Activated naive CD4-positive, alpha-beta T cell treated with anti-CD3 and anti-CD28 coated beads, Interleukin-2, amount 50 U/mL, for 72 hours (primary cell): ENCODE measurements around the gene TOP3B. TPM values are rescaled to one million over a fixed set of nuclear protein-coding genes. Genes with fewer than 3 reads are reported as not detected.

Source experiments
- ATAC-seq, 2 donors: fragments of 150-1000 bp; cut with Tn5 transposase; 2 replicates each; pipeline ENCODE4 v1.10.0; 2021; ENCODE audit warnings: mild to moderate bottlenecking in 2 of 2, moderate library complexity in 2 of 2
- DNase-seq, 2 donors: peaks; one replicate each; pipeline ENCODE4 v3.0.0; 2021 to 2022; ENCODE audit warnings: low spot score in 2 of 2
- H3K27ac Mint-ChIP-seq, 2 donors: one replicate each; pipeline ENCODE4 v1.8.0; 2022; ENCODE audit warnings: mild to moderate bottlenecking in 2 of 2, mixed read lengths in 2 of 2
- H3K36me3 Mint-ChIP-seq, 2 donors: one replicate each; pipeline ENCODE4 v1.8.0; 2022; ENCODE audit warnings: mixed read lengths in 2 of 2
- H3K9me3 Mint-ChIP-seq, 2 donors: one replicate each; pipeline ENCODE4 v1.8.0; 2022; ENCODE audit warnings: mixed read lengths in 2 of 2
- total RNA-seq, 2 donors: library from RNA; stranded (reverse); gene quantifications; one replicate each; pipeline ENCODE4 v1.2.3, GENCODE V29; 2022

The TOP3B gene, protein sequence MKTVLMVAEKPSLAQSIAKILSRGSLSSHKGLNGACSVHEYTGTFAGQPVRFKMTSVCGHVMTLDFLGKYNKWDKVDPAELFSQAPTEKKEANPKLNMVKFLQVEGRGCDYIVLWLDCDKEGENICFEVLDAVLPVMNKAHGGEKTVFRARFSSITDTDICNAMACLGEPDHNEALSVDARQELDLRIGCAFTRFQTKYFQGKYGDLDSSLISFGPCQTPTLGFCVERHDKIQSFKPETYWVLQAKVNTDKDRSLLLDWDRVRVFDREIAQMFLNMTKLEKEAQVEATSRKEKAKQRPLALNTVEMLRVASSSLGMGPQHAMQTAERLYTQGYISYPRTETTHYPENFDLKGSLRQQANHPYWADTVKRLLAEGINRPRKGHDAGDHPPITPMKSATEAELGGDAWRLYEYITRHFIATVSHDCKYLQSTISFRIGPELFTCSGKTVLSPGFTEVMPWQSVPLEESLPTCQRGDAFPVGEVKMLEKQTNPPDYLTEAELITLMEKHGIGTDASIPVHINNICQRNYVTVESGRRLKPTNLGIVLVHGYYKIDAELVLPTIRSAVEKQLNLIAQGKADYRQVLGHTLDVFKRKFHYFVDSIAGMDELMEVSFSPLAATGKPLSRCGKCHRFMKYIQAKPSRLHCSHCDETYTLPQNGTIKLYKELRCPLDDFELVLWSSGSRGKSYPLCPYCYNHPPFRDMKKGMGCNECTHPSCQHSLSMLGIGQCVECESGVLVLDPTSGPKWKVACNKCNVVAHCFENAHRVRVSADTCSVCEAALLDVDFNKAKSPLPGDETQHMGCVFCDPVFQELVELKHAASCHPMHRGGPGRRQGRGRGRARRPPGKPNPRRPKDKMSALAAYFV
- 10 to 100 TPM; 41.4 to 42.7 TPM for total RNA-seq

DNA sequence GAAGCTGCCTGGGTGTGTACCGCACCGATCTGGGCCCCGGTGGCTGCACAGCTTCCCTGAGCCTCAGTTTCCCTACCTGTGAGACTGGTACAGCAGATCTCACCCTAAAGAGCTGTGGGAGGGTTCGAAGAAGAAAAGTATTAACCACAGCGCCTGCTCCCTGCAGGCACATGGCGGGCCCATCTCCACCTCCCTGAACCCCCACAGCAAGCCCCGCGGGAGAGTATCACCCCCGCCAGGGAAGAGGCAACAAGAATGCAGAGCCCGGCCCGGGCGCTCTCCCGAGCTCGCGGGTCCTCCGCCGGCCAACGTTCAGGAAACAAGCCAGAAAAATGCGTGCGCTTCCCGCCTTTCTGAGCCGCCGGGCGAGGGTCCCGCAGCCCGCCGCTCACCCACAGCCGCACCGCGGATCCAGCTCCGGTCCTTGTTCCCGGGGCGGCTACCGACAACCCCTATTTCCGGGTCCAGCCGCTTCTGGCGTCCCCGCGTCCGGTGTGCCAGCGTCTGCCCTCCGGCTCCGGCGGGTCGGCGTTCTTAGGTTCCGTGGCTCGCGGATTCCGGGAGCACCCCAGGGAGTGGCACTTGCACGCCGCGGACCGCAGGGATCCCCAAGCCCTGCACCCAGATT is at the start of gene TOP3B:
TOP3B (minus strand) TSS at position 450 of the 628 bp plus-strand sequence. CDS start 7,078 bp downstream, outside the sequence.
- Mint-ChIP-seq H3K27ac (peak within 1 kb of the TSS; percentile 91 to 95), H3K9me3 (no peaks in the 10 kb centered on the region), H3K36me3 (no peaks in the 10 kb centered on the region)
- ATAC-seq (peak; percentile 89 to 96), DNase-seq (peak; percentile 85 to 91)

DNA sequence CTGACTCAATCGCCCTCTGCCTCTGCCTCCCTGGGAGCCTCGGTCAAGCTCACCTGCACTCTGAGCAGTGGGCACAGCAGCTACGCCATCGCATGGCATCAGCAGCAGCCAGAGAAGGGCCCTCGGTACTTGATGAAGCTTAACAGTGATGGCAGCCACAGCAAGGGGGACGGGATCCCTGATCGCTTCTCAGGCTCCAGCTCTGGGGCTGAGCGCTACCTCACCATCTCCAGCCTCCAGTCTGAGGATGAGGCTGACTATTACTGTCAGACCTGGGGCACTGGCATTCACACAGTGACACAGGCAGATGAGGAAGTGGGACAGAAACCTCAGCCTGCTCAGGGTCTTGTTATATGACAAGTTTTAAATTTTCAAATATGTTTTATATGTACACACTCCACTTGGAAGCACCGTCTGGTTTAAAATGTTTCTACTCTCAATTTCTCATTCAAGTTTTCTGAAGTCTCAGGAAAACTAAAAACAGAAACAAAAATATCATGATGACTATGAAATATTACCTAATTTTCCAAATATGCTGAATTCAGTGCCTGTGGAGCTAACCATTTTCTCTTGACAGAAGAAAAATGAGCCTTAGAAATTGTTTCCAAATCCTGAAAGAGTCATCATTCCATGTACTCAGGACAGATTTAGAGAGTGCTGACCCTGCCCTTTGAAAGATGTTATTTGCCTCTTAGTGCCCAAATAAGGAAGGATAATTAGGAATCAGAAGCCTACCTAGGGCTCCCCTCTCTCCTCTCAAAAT is 48.8 kb upstream of the TOP3B start:
- Mint-ChIP-seq H3K27ac (no peak overlapping the region), H3K9me3 (no peaks in the 10 kb centered on the region), H3K36me3 (no peaks in the 10 kb centered on the region)
- ATAC-seq (no peak), DNase-seq (no peak)

DNA sequence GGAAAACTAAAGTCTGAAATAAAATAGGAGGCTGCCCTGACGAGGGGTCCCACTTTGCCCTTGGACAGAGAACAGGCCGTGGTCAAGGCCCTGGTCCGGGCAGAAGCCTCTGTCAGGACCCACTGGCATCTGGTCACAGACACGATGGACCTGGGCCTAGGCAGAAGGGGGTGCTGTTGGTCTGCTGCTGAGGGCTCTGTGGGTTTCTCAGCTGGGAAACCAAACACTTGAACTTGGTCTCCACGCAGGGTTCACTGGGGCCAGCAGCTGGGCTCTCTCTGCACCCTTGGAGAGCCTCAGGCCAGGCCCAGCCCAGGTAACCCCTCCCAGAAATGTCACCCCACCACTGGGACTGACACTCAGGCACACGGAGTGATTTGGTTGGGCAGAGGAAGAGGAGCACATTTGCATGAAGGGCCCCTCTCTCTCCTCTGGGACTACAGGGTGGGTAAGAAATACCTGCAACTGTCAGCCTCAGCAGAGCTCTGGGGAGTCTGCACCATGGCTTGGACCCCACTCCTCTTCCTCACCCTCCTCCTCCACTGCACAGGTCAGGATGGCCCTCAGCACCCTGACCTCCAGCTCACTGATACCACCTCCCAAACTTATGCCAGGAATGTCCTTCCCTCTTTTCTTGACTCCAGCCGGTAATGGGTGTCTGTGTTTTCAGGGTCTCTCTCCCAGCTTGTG is 48.1 kb upstream of the TOP3B start:
- no peaks in the 10 kb centered on the region for H3K9me3 Mint-ChIP-seq
- no peak for DNase-seq
- no peak overlapping the region for H3K27ac Mint-ChIP-seq
- H3K36me3 Mint-ChIP-seq = no peaks in the 10 kb centered on the region
- ATAC-seq = no peak

DNA sequence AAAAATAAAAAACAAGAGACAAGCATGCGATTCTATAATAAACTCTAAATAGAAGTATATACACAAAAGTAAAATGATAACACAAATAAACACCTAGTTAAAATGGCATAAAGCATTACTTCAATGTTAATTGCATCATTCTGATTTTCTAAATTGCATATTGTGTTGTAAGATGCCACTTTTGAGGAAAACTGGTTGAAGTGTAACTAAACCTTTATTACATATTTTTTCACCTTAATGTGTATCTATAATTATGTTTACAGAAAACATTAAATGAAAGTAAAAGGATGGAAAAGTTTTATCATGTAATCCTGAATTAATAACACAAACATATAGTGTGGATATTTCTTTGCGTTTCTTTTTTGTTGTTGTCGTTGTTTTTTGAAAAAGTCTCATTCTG is 45.4 kb upstream of the TOP3B start:
- no peak for DNase-seq

DNA sequence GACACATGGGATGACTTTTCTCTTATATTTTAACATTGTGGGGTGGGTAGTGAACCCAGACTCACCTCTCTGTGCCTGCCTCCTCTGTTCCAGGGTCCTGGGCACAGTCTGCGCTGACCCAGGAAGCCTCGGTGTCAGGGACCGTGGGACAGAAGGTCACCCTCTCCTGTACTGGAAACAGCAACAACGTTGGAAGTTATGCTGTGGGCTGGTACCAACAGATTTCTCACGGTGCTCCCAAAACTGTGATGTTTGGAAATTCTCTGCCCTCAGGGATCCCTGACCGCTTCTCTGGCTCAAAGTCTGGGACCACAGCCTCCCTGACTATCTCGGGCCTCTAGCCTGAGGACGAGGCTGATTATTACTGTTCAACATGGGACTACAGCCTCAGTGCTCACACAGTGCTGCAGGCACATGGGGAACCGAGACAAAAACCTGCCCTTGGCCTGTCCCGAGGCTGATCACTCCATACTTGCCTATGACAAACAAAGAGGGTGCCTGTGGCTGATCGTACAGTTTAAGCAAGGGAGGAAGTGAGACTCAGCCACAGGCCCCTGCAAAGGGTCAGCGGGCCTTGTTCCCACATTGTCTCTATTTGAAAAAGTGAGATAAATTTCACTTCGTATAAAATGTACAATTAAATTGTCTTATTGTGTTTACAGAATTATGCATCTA is 43.7 kb upstream of the TOP3B start:
- Mint-ChIP-seq H3K36me3 (no peaks in the 10 kb centered on the region), H3K27ac (no peak overlapping the region), H3K9me3 (no peaks in the 10 kb centered on the region)
- DNase-seq = no peak
- ATAC-seq = no peak

More for the DNA sequence above, 45.4 kb upstream of the TOP3B start:
- no peak overlapping the region for H3K27ac Mint-ChIP-seq
- H3K36me3 Mint-ChIP-seq = no peaks in the 10 kb centered on the region
- no peak for ATAC-seq
- no peaks in the 10 kb centered on the region for H3K9me3 Mint-ChIP-seq

DNA sequence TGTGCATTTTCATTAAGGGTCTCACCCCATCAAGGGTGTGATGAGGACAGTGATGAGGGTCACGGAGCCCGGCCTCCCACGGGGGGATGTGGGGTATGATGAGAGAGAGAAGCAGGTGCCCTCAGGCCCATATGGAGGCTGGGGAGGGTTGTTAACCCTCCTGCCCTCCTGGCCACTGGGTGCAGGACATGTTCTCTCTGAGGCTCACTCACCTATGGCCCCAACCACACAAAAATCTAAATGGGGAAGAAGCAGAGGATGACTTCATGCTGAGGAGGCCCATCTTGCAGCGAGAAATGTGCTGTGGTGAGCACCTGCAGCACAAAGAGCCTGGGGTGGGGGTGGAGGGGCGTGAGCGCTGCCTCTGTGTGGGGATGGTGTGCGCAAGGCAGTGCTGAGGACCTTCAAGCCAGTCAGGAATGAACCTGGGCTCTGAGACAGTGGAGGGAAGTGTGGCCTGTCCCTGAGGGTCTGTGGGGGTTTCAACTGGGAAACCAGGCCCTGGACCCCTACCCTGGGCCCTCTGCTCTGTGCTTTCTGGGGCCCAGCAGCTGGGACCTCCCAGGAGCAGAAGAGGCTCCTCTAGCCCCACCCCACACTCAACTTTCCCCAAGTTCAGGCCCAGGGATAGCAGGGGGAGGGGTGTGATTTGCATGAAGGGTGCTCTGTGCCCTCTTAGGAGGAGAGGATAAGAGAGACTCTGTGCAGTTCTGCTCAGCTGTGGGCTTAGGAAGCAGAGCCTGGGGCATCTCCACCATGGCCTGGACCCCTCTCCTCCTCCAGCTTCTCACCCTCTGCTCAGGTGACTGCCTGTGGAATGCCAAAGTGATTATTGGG is 43.0 kb upstream of the TOP3B start:
- Mint-ChIP-seq H3K9me3 (no peaks in the 10 kb centered on the region), H3K36me3 (no peaks in the 10 kb centered on the region), H3K27ac (no peak overlapping the region)
- ATAC-seq = no peak
- no peak for DNase-seq

DNA sequence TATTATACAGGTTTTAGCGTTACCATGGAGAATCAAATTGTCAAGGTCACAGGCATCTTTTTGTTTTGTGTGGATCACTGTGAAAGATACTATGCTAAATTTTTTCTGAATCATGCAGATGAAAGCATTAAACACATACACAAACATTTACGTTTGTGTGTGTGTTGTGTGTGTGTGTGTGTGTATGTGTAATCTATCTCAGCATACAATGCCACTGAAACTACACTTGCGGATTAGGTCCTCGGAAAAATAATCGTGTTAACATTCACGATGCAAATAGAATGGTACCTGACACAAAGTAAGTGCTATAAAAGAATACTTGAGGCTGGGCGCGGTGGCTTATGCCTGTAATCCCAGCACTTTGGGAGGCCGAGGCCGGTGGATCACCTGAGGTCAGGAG is 41.9 kb upstream of the TOP3B start:
- Mint-ChIP-seq H3K36me3 (no peaks in the 10 kb centered on the region), H3K27ac (no peak overlapping the region), H3K9me3 (no peaks in the 10 kb centered on the region)
- ATAC-seq = no peak
- DNase-seq = no peak

DNA sequence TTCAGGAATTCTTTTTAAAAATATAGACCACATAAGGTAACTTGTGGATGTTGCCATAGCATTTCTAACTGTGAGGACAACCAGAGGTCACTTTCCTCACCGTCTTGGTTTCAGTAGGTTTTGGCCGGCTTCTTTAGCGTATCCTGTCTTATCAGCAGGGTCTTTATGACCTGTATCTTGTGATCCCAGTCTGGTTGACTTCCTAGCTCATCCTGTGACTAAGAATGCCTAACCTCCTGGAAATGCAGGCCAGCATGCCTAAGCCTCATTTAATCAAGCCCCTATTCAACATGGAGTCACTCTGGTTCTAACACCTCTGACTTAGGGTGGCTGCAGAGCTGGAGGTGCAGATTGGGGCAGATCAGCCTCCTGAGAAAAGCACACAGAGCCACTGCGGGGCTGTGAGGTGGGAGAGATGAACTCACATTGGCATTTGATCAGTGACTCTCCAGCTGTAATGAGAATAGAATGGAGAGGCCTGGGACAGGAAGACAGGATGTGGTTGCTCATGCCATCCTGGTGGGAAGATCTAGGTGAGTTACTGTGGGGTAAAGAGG is 41.1 kb upstream of the TOP3B start:
- Mint-ChIP-seq H3K27ac (peak overlapping the region in 1 of 2 donors; percentile 10), H3K36me3 (no peaks in the 10 kb centered on the region), H3K9me3 (no peaks in the 10 kb centered on the region)
- ATAC-seq (no peak), DNase-seq (no peak)

DNA sequence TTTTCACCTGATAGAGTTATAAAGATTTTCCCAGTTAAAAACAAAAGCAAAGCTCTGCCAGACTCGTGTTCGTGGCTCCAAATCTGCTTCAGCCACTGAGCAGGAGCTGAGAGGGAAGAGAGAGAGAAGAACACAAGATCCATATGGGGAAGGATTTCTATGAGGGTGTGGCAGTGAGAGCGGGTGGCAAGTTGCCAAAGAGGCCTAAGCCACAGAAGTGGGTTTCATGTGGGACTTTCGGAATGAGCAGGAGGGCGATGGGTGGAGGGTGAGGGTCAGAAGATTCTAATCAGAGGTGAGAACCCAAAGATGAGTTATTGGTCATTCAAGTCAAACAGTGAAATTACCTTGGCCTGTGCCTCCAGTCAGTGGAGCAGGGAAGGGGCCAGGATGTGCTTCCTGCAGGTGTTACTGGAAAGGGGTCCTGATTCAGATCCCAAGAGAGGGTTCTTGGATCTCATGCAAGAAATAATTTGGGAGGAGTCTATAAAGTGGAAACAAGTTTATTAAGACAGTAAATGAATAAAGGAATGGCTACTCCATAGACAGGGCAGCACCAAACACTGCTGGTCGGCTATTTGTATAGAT is 40.5 kb upstream of the TOP3B start:
- Mint-ChIP-seq H3K27ac (no peak overlapping the region), H3K36me3 (no peaks in the 10 kb centered on the region), H3K9me3 (no peaks in the 10 kb centered on the region)
- no peak for DNase-seq
- ATAC-seq = no peak

DNA sequence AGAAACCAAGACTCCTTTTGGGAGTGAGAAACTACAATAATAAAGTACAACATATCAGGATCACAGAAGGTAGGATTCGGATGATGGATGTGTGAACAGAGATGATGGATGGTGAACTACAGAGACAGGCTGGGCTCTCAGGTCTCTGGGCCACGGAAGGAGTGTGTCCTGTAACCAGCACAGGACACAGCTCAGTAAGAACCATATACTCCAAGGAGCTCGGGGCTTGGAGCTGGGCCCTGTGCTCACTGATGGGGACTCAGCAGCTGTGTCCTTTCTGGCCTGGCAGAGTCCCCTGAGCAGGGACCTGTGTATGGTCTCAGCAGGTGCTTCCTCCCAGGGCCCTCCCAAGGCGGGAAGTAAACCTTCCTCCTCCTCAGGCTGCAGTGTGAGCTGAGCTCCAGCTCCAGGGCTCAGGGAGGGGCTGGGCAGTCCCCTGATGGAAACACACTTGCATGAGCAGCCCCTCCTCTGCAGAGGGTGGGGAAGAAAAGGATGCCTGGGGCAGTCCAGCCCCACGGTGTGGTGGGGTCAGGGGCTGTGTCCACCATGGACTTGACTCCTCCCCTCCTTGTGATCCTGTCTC is 39.8 kb upstream of the TOP3B start:
- ATAC-seq (no peak), DNase-seq (no peak)
- H3K36me3 Mint-ChIP-seq = no peaks in the 10 kb centered on the region
- H3K9me3 Mint-ChIP-seq = no peaks in the 10 kb centered on the region
- H3K27ac Mint-ChIP-seq = no peak overlapping the region

DNA sequence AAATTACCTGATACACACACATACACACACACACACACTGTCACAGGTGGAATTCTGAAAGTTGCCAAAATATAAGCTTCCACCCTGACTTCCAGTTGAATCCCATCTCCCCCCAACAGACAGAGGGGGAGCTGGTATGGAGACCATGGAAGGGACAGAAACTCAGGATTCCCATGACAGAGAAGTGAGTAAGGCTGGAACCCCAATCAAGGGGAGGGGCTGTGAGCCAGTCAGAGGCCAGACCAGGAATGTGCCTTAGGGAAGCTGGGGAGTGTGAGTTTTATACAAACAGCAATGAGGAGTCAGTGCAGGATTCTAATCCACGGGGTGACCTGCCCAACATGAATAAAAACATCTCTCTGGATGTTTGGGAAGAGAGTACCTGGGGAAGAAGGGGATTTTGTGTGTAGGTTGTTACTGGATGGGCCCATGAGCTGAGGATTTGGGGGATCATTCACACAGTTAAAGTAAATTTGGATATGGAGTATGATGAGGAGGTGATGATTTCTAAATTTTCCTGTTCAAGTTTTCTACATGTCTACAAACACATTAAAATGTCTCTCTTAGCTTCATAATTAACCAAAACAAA is 38.7 kb upstream of the TOP3B start:
- DNase-seq = no peak
- no peak for ATAC-seq
- no peaks in the 10 kb centered on the region for H3K9me3 Mint-ChIP-seq
- H3K36me3 Mint-ChIP-seq = no peaks in the 10 kb centered on the region
- peak overlapping the region in 1 of 2 donors; percentile 75 for H3K27ac Mint-ChIP-seq

DNA sequence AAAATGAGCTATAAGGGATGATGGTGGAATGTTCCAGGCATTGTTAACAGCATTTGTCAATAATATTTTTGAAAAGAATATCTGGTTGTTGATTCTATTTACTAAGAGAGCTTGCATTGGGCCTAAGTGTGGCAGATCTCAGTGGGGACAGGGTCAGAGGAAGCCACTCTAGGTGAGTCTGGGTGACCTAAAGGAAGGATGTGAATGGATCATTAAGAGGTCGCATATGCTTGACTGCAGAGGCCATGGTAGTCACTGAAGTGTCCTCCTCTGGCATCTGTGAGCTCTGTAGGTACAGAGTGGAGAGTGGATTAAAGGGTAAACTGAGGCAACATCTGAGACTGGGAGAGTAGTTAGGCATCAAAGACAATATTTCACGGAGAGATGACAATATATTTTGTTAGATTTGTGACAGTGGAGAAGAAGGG is 37.9 kb upstream of the TOP3B start:
- Mint-ChIP-seq H3K36me3 (no peaks in the 10 kb centered on the region), H3K9me3 (no peaks in the 10 kb centered on the region), H3K27ac (no peak overlapping the region)
- ATAC-seq (no peak), DNase-seq (no peak)

DNA sequence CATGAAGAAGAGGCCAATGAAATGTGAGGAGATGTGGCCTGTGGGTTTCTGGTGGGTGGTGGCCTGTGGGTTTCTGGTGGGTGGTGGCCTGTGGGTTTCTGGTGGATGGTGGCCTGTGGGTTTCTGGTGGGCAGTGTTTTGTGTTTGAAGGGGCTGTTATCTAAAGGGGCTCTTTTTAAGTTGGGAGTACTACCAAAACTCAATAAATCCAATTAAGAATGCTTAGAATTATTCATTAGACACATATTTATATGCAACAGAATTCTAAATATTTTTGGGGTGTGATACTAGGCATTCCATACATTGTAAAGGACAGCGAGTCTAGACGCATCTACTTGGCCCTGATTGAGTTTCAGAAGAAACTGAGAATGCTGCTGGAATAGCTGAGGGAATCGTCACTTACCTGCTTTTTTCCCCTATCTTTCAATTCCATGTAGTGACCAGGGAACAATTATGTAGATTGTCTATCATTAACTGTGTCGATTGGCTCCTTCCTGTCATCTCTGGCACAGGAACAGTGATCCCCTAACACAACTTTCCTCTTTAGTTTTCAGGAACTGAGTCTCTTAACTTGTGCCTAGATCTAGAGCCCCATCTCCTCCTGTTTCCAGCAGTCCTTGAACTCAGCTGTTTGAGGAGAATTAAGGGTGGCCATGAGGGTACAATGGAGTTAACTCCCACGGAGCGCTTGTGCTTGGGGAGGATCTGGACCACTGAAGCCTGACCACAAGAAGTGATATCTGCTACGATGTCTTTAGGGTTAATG is 37.3 kb upstream of the TOP3B start:
- H3K27ac Mint-ChIP-seq = no peak overlapping the region
- H3K9me3 Mint-ChIP-seq = no peaks in the 10 kb centered on the region
- DNase-seq = no peak
- no peak for ATAC-seq
- no peaks in the 10 kb centered on the region for H3K36me3 Mint-ChIP-seq
